K562 (cell line): ENCODE data around the gene CDC123. TPM values are rescaled to one million over a fixed set of nuclear protein-coding genes. Genes with fewer than 3 reads are reported as not detected.
"Not testable (repeated sequence)": the region's sequence is repeated elsewhere in the genome, so short reads cannot be mapped to it uniquely, and the experiment has no call there.

Experiments
- ATAC-seq: fragments of 200-7000 bp; cut with Tn5 transposase; 3 replicates; pipeline ENCODE4 v1.9.1; 2020; ENCODE audit warnings: moderate library complexity
- BruUV-seq: library from RNA; stranded (reverse); fragments of 400-500 nt; replicated peaks from 2 replicates; lab custom pipeline; 2021; lab: Mats Ljungman, UMichigan
- CTCF ChIA-PET: fragments of 300-600 bp; formaldehyde crosslinking; extraction: SDS; loops from one replicate; lab custom pipeline; 2021; ENCODE audit warnings: low intra/inter-chr PET ratio; lab: Yijun Ruan, JAX
- POLR2A ChIA-PET: fragments of 300-600, 350-650 bp; sonication (Branson Sonifier 250); formaldehyde crosslinking; extraction: SDS; loops from one replicate; lab custom pipeline; 2021; ENCODE audit warnings: antibody characterized with exemption, inconsistent platforms; lab: Yijun Ruan, JAX
- DNase-seq, 4 experiments: peaks; one replicate each; pipeline versions ENCODE4 v3.0.0 to v3.0.0-alpha.2; 2011 to 2018; ENCODE audit warnings: low spot score in 3 of 4, mixed read lengths in 3 of 4; ENCODE audit errors: extremely low read depth in 1 of 4
- FAIRE-seq: peaks from 2 replicates; lab custom pipeline; 2011; peaks lifted over from hg19 to GRCh38; lab: Jason Lieb, UNC
- H2AFZ ChIP-seq: 2 replicates; pipeline ENCODE4 v1.6.0; 2011; ENCODE audit warnings: low read depth, low read length, control low read depth, inconsistent platforms
- H3K27ac ChIP-seq: fragments of 200-600 bp; 3 replicates; pipeline ENCODE4 v1.8.0; 2011; ENCODE audit warnings: low read depth, mild to moderate bottlenecking, control low read depth, inconsistent platforms, low read length, moderate library complexity, mixed read lengths; ENCODE audit errors: extremely low read depth
- H3K27me3 ChIP-seq, 2 experiments: fragments of 300-600 bp in 1 of 2; 2 replicates in 1 of 2; 3 replicates in 1 of 2; pipeline versions ENCODE4 v1.6.0 to v1.8.0; 2011; ENCODE audit warnings: inconsistent platforms in 2 of 2, low read length in 2 of 2, mild to moderate bottlenecking in 1 of 2, mixed read lengths in 1 of 2, moderate library complexity in 1 of 2; ENCODE audit not compliant: control insufficient read depth in 2 of 2, insufficient read depth in 2 of 2
- H3K36me3 ChIP-seq: fragments of 300-600 bp; 3 replicates; pipeline ENCODE4 v1.8.0; 2011; ENCODE audit warnings: mild to moderate bottlenecking, low read length, inconsistent platforms; ENCODE audit not compliant: control insufficient read depth, insufficient read depth
- H3K4me1 ChIP-seq, 2 experiments: fragments of 200-600 bp in 1 of 2; replicated peaks in 1 of 2; 2 replicates in 1 of 2; 3 replicates in 1 of 2; pipeline versions ENCODE4 v1.5.1 to v1.8.0; 2011; ENCODE audit warnings: inconsistent platforms in 2 of 2, low read length in 2 of 2, mild to moderate bottlenecking in 1 of 2, mixed read lengths in 1 of 2, moderate library complexity in 1 of 2; ENCODE audit not compliant: control insufficient read depth in 2 of 2, insufficient read depth in 2 of 2
- H3K4me2 ChIP-seq: 2 replicates; pipeline ENCODE4 v1.6.1; 2011; ENCODE audit warnings: low read length, control low read depth, inconsistent platforms, mixed read lengths; ENCODE audit not compliant: insufficient read depth
- H3K4me3 ChIP-seq: fragments of 200-600 bp; sonication (generic), shearing (Covaris generic); 2 replicates; pipeline ENCODE4 v1.5.1; 2016; ENCODE audit warnings: control low read depth, inconsistent platforms
- H3K79me2 ChIP-seq: fragments of 200-600 bp; 3 replicates; pipeline ENCODE4 v1.8.0; 2011; ENCODE audit warnings: low read length, inconsistent platforms; ENCODE audit not compliant: control insufficient read depth, insufficient read depth
- H3K9ac ChIP-seq, 2 experiments: 2 replicates each; pipeline versions ENCODE4 v1.6.0 to v1.6.1; 2011; ENCODE audit warnings: low read depth in 2 of 2, low read length in 2 of 2, control low read depth in 1 of 2, inconsistent platforms in 1 of 2, mild to moderate bottlenecking in 1 of 2, mixed read lengths in 1 of 2; ENCODE audit not compliant: insufficient read depth in 1 of 2
- H3K9me1 ChIP-seq: one replicate; pipeline ENCODE4 v1.6.0; 2011; ENCODE audit warnings: inconsistent platforms, mild to moderate bottlenecking, low read length, moderate library complexity; ENCODE audit not compliant: control insufficient read depth, insufficient read depth
- H3K9me3 ChIP-seq: replicated peaks from 2 replicates; pipeline ENCODE4 v1.5.1; 2011; ENCODE audit warnings: low read depth, low read length, inconsistent platforms; ENCODE audit not compliant: control insufficient read depth, insufficient read depth
- H4K20me1 ChIP-seq: replicated peaks from 2 replicates; pipeline ENCODE4 v1.6.1; 2011; ENCODE audit warnings: low read length, inconsistent platforms, mixed read lengths; ENCODE audit not compliant: control insufficient read depth, insufficient read depth
- CEBPB ChIP-seq: fragments of 450-650 bp; IDR thresholded peaks from 2 replicates; pipeline ENCODE4 v1.6.1; 2016; ENCODE audit warnings: missing genetic modification characterization, missing compliant biosample characterization
- EGR1 ChIP-seq: fragments of 450-650 bp; conservative IDR thresholded peaks from 2 replicates; pipeline ENCODE4 v1.6.1; 2017; ENCODE audit warnings: mild to moderate bottlenecking
- FOS ChIP-seq: IDR thresholded peaks from 3 replicates; pipeline ENCODE4 v1.6.1; 2011; ENCODE audit not compliant: insufficient read length; ENCODE audit errors: extremely low read depth
- GTF2A2 ChIP-seq: IDR thresholded peaks from 2 replicates; pipeline ENCODE4 v1.6.1; 2016; ENCODE audit warnings: mild to moderate bottlenecking, missing genetic modification characterization, missing compliant biosample characterization
- HDAC6 ChIP-seq: IDR thresholded peaks from 2 replicates; pipeline ENCODE4 v1.6.1; 2012; ENCODE audit warnings: low read depth, mild to moderate bottlenecking, control low read depth, inconsistent platforms, low read length, moderate library complexity
- ID3 ChIP-seq, 2 experiments: fragments of 250-450 bp in 1 of 2; fragments of 450-650 bp in 1 of 2; sonication (Bioruptor Pico) in 1 of 2; IDR thresholded peaks; 2 replicates each; pipeline versions ENCODE4 v1.6.1 to v1.8.0; 2016 to 2021; ENCODE audit warnings: mild to moderate bottlenecking in 2 of 2, moderate library complexity in 2 of 2, missing compliant biosample characterization in 1 of 2, missing genetic modification characterization in 1 of 2
- STAG1 ChIP-seq: sonication (generic); formaldehyde crosslinking; IDR thresholded peaks from 2 replicates; pipeline ENCODE4 v1.5.0; 2020; ENCODE audit warnings: missing genetic modification reagents, borderline replicate concordance
- SUPT5H ChIP-seq: fragments of 450-650 bp; IDR thresholded peaks from 2 replicates; pipeline ENCODE4 v1.6.1; 2016
- ZBTB33 ChIP-seq: sonication (generic); formaldehyde crosslinking; IDR thresholded peaks from 2 replicates; pipeline ENCODE4 v1.8.1; 2023; ENCODE audit warnings: mild to moderate bottlenecking, missing genetic modification reagents
- ZNF699 ChIP-seq: fragments of 250-450 bp; sonication (Bioruptor Pico); IDR thresholded peaks from 2 replicates; pipeline ENCODE4 v1.8.0; 2021; ENCODE audit warnings: mild to moderate bottlenecking, moderate library complexity; ENCODE audit not compliant: insufficient replicate concordance
- ZZZ3 ChIP-seq: fragments of 450-650 bp; IDR thresholded peaks from 2 replicates; pipeline ENCODE4 v1.6.1; 2016; ENCODE audit warnings: antibody characterized with exemption, mild to moderate bottlenecking, moderate library complexity
- WGBS: fragments of 100-300 bp; shearing (Covaris generic); methylation state at CpG from one replicate; pipeline ENCODE4 v1.1.6; 2016; ENCODE audit warnings: low coverage, mixed read lengths; ENCODE audit not compliant: insufficient coverage; ENCODE audit errors: missing lambda C conversion rate; 5-methylcytosine and 5-hydroxymethylcytosine counted together
- in situ Hi-C: fragments of 300-500 bp; cut with MboI; formaldehyde crosslinking; loops from 4 replicates; pipeline ENCODE4 v1.15.0; 2018; ENCODE audit warnings: inconsistent platforms, mixed read lengths
- intact Hi-C: fragments of 100-400 bp; cut with micrococcal nuclease; formaldehyde crosslinking; loops from 2 replicates; pipeline ENCODE4 v1.14.2; 2022
- polyA plus RNA-seq, 8 experiments: library from polyadenylated mRNA; depleted of rRNA in 4 of 8; stranded (reverse) in 5 of 8; unstranded in 3 of 8; fragments of >200 nt; fragmentation: Nextera tagmentation in 2 of 8; fragmentation: Illumina TruSeq in 1 of 8; extraction: Ambion mirVana in 2 of 8; extraction: Trizol in 1 of 8; gene quantifications; 2 replicates each; pipeline versions ENCODE4 v1.2.1 to v1.2.3, GENCODE V29; 2011 to 2014; ENCODE audit warnings: inconsistent platforms in 1 of 8, missing spikeins in 1 of 8
- total RNA-seq, 7 experiments: library from RNA; depleted of rRNA in 6 of 7; stranded (reverse); fragments of >200 nt in 6 of 7; fragmentation: Illumina TruSeq in 2 of 7; extraction: Trizol in 2 of 7; gene quantifications; 2 replicates each; pipeline versions ENCODE4 v1.2.1 to v1.2.3, GENCODE V29; 2011 to 2021; ENCODE audit warnings: low replicate concordance in 1 of 7
- TF ChIP-seq, protein P1 (sequence below): IDR thresholded peaks from 2 replicates; pipeline ENCODE4 v1.6.1; 2012; ENCODE audit warnings: low read depth, low read length, improper control_type of control experiment, borderline replicate concordance

Gene CDC123
- total and polyA plus RNA-seq, 9 of the 15 experiments (the other 6 are each of a cell fraction or from before 2014, with no cell fraction given), result 137 to 288 (median 175) TPM

- ATAC-seq, H3K27ac ChIP-seq, H3K27me3 ChIP-seq, in situ Hi-C loops, BruUV-seq, H3K9me1 ChIP-seq, CTCF ChIA-PET, H3K79me2 ChIP-seq, H3K9me3 ChIP-seq, H3K4me1 ChIP-seq, POLR2A ChIA-PET, H4K20me1 ChIP-seq, H2AFZ ChIP-seq, H3K4me2 ChIP-seq, FAIRE-seq, intact Hi-C loops, H3K4me3 ChIP-seq, H3K9ac ChIP-seq, DNase-seq: not testable (repeated sequence)
- peaks cover 31% of the 10 kb centered on the region; the same call in 2 of the 3 replicates for H3K36me3 ChIP-seq
- 95% methylated on average over 5 of the region's 5 CpGs for WGBS
- TF ChIP-seq SUPT5H, result peak; percentile 29; the same call in 1 of the 2 replicates
Measured at GRCh38 chr10:12250702-12251101, 54.7 kb downstream of the CDC123 start.

DNA sequence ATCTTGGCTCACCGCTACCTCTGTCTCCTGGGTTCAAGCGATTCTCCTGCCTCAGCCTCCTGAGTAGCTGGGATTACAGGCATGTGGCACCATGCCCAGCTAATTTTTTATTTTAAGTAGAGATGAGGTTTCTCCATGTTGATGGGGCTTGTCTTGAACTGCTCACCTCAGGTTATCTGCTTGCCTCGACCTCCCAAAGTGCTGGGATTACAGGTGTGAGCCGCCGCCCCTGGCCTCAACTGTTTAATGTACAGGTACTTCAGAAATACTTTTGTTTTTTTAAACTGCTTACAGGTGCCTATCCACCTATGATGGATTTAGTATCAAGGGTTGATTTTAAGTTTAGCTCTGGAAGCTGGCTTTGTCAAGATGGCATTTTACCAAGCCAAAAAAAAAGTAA lies 55.6 kb downstream of the CDC123 start:
- CTCF ChIA-PET, result interaction anchor here (0.7 kb wide), 1 partner anchor 140 kb away, joined by 3 read pairs; no protein-coding TSS in a partner anchor
- H3K79me2 ChIP-seq, result no peaks in the 10 kb centered on the region
- no peak for DNase-seq
- H3K27ac ChIP-seq, result no peak overlapping the region
- POLR2A ChIA-PET, result interaction anchor here (0.7 to 1.0 kb wide), 2 partner anchors 12 to 53 kb away, joined by 3 read pairs; no protein-coding TSS in a partner anchor
- BruUV-seq, result no TSS peak
- intact Hi-C loops, result no loop called here
- WGBS, result 76% methylated on average over 5 of the region's 5 CpGs
- H3K9me3 ChIP-seq, result no peaks in the 10 kb centered on the region
- no peak for TF ChIP-seq ZZZ3
- TF ChIP-seq GTF2A2 (tag), result no peak
- TF ChIP-seq ID3 (CRISPR knock-in tag; IDR thresholded peaks at IDR 0.05), result no peak
- TF ChIP-seq ID3 (tag; IDR thresholded peaks at IDR 0.05), result no peak
- TF ChIP-seq, protein P1, sequence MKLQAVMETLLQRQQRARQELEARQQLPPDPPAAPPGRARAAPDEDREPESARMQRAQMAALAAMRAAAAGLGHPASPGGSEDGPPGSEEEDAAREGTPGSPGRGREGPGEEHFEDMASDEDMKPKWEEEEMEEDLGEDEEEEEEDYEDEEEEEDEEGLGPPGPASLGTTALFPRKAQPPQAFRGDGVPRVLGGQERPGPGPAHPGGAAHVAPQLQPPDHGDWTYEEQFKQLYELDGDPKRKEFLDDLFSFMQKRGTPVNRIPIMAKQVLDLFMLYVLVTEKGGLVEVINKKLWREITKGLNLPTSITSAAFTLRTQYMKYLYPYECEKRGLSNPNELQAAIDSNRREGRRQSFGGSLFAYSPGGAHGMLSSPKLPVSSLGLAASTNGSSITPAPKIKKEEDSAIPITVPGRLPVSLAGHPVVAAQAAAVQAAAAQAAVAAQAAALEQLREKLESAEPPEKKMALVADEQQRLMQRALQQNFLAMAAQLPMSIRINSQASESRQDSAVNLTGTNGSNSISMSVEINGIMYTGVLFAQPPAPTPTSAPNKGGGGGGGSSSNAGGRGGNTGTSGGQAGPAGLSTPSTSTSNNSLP, result no peak
- no peak for TF ChIP-seq ZNF699 (CRISPR knock-in tag)
- no peak for TF ChIP-seq EGR1
- TF ChIP-seq ZBTB33 (CRISPR knock-in tag), result no peak
- TF ChIP-seq HDAC6, result no peak
- TF ChIP-seq CEBPB (tag), result no peak
- no peak for TF ChIP-seq STAG1 (CRISPR knock-in tag)
- TF ChIP-seq FOS, result no peak
- TF ChIP-seq, all 486 proteins: peak for 0
- no peaks in the 10 kb centered on the region for H4K20me1 ChIP-seq
- H3K4me1 ChIP-seq, result no peaks in the 10 kb centered on the region; a peak in 1 of 5 replicates
- no peak overlapping the region for H2AFZ ChIP-seq
- FAIRE-seq (no peak), ATAC-seq (no peak)
- no peak overlapping the region for H3K4me2 ChIP-seq
- peaks cover 22% of the 10 kb centered on the region; the same call in 2 of the 3 replicates for H3K36me3 ChIP-seq
- no peaks in the 10 kb centered on the region for H3K9me1 ChIP-seq
- no peak overlapping the region for H3K9ac ChIP-seq
- H3K27me3 ChIP-seq, result no peaks in the 10 kb centered on the region
- H3K4me3 ChIP-seq, result no peak overlapping the region
- in situ Hi-C loops, result no loop called here
